IMR-90 (cell line): Measurements from ENCODE around the gene ASB13. TPM values are rescaled to one million over a fixed set of nuclear protein-coding genes. Genes with fewer than 3 reads are reported as not detected.

Source experiments
- ATAC-seq: fragments of 200-7000 bp; cut with Tn5 transposase; 2 replicates; pipeline ENCODE4 v1.9.1; 2020; ENCODE audit warnings: low read depth, mild to moderate bottlenecking, moderate library complexity
- BruUV-seq: library from RNA; stranded (reverse); fragments of 400-500 nt; replicated peaks from 2 replicates; lab custom pipeline; 2021; lab: Mats Ljungman, UMichigan
- CTCF ChIA-PET: fragments of 300-600 bp; formaldehyde crosslinking; extraction: SDS; loops from one replicate; lab custom pipeline; 2021; ENCODE audit warnings: antibody characterized with exemption; lab: Yijun Ruan, JAX
- POLR2A ChIA-PET: fragments of 300-600 bp; sonication (Branson Sonifier 250); formaldehyde crosslinking; loops from one replicate; lab custom pipeline; 2022; ENCODE audit warnings: antibody characterized with exemption; ENCODE audit not compliant: unreplicated experiment; lab: Charles Lee
- DNase-seq: peaks from one replicate; pipeline ENCODE4 v3.0.0; 2013
- H2AFZ ChIP-seq: replicated peaks from 2 replicates; pipeline ENCODE3; 2013; ENCODE audit warnings: low read length, mild to moderate bottlenecking; ENCODE audit not compliant: poor library complexity
- H2AK5ac ChIP-seq: 2 replicates; pipeline ENCODE4 v1.6.1; 2013; ENCODE audit warnings: low read depth, low read length, inconsistent platforms
- H2AK9ac ChIP-seq: replicated peaks from 2 replicates; pipeline ENCODE3; 2013; ENCODE audit warnings: mild to moderate bottlenecking, low read depth, low read length, moderate library complexity; ENCODE audit not compliant: poor library complexity
- H2BK120ac ChIP-seq: 2 replicates; pipeline ENCODE4 v1.6.1; 2013; ENCODE audit warnings: low read depth, low read length, inconsistent platforms
- H2BK15ac ChIP-seq: 3 replicates; pipeline ENCODE4 v1.6.1; 2013; ENCODE audit warnings: low read depth, low read length, inconsistent platforms
- H2BK20ac ChIP-seq: 2 replicates; pipeline ENCODE4 v1.6.1; 2013; ENCODE audit warnings: low read depth, mild to moderate bottlenecking, inconsistent platforms, low read length, moderate library complexity
- H2BK5ac ChIP-seq: 2 replicates; pipeline ENCODE4 v1.6.1; 2013; ENCODE audit warnings: mild to moderate bottlenecking, low read depth, low read length, inconsistent platforms; ENCODE audit not compliant: poor library complexity, severe bottlenecking
- H3K14ac ChIP-seq: replicated peaks from 2 replicates; pipeline ENCODE4 v1.6.1; 2013; ENCODE audit warnings: low read depth, low read length, inconsistent platforms
- H3K18ac ChIP-seq: 2 replicates; pipeline ENCODE4 v1.6.1; 2013; ENCODE audit warnings: low read depth, low read length, control low read depth
- H3K23ac ChIP-seq: 2 replicates; pipeline ENCODE4 v1.6.1; 2013; ENCODE audit warnings: low read depth, low read length, inconsistent platforms
- H3K27ac ChIP-seq: 2 replicates; pipeline ENCODE4 v1.5.1; 2013; ENCODE audit warnings: mild to moderate bottlenecking, control low read depth, low read length; ENCODE audit not compliant: insufficient read depth
- H3K27me3 ChIP-seq: 2 replicates; pipeline ENCODE4 v1.6.1; 2013; ENCODE audit warnings: low read length; ENCODE audit not compliant: control insufficient read depth, insufficient read depth
- H3K36me3 ChIP-seq: 2 replicates; pipeline ENCODE4 v1.6.1; 2013; ENCODE audit warnings: low read length, mixed read lengths; ENCODE audit not compliant: control insufficient read depth, insufficient read depth
- H3K4ac ChIP-seq: 2 replicates; pipeline ENCODE4 v1.6.1; 2013; ENCODE audit warnings: low read depth, low read length, inconsistent platforms
- H3K4me1 ChIP-seq: 2 replicates; pipeline ENCODE4 v1.6.1; 2013; ENCODE audit warnings: low read length, mixed read lengths; ENCODE audit not compliant: control insufficient read depth, insufficient read depth
- H3K4me2 ChIP-seq: 2 replicates; pipeline ENCODE4 v1.6.1; 2013; ENCODE audit warnings: low read depth, mild to moderate bottlenecking, control low read depth, low read length, moderate library complexity
- H3K4me3 ChIP-seq: 2 replicates; pipeline ENCODE4 v1.5.1; 2013; ENCODE audit warnings: low read depth, mild to moderate bottlenecking, control low read depth, low read length, moderate library complexity; ENCODE audit not compliant: insufficient read depth
- H3K56ac ChIP-seq: 2 replicates; pipeline ENCODE4 v1.6.1; 2013; ENCODE audit warnings: low read length, inconsistent platforms; ENCODE audit not compliant: insufficient read depth; ENCODE audit errors: extremely low read depth
- H3K79me1 ChIP-seq, 2 experiments: 2 replicates each; pipeline ENCODE4 v1.6.1; 2013; ENCODE audit warnings: low read length in 2 of 2, inconsistent platforms in 1 of 2, low read depth in 1 of 2
- H3K9ac ChIP-seq: 2 replicates; pipeline ENCODE4 v1.6.1; 2013; ENCODE audit warnings: low read depth, low read length, control low read depth
- H3K9me1 ChIP-seq: 2 replicates; pipeline ENCODE4 v1.6.1; 2013; ENCODE audit warnings: low read length, inconsistent platforms; ENCODE audit not compliant: insufficient read depth
- H3K9me3 ChIP-seq: 2 replicates; pipeline ENCODE4 v1.6.1; 2013; ENCODE audit warnings: low read length; ENCODE audit not compliant: control insufficient read depth, insufficient read depth
- H4K20me1 ChIP-seq: 2 replicates; pipeline ENCODE4 v1.6.1; 2013; ENCODE audit warnings: low read length, inconsistent platforms; ENCODE audit not compliant: insufficient read depth
- H4K5ac ChIP-seq: 2 replicates; pipeline ENCODE4 v1.6.1; 2013; ENCODE audit warnings: mild to moderate bottlenecking, low read depth, low read length, control low read depth
- H4K8ac ChIP-seq, 2 experiments: 2 replicates each; pipeline ENCODE4 v1.6.1; 2013; ENCODE audit warnings: low read depth in 2 of 2, low read length in 2 of 2, control low read depth in 1 of 2, inconsistent platforms in 1 of 2
- H4K91ac ChIP-seq: 2 replicates; pipeline ENCODE4 v1.6.1; 2013; ENCODE audit warnings: low read depth, low read length, inconsistent platforms; ENCODE audit not compliant: insufficient read depth
- BHLHE40 ChIP-seq: fragments of 150-350 bp; IDR thresholded peaks from 2 replicates; pipeline ENCODE4 v1.6.1; 2016; ENCODE audit warnings: mild to moderate bottlenecking, low read depth, low read length
- MAZ ChIP-seq: IDR thresholded peaks from 2 replicates; pipeline ENCODE4 v1.6.1; 2012; ENCODE audit warnings: low read depth, mild to moderate bottlenecking, low read length, improper control_type of control experiment, moderate library complexity, borderline replicate concordance
- MXI1 ChIP-seq: IDR thresholded peaks from 2 replicates; pipeline ENCODE4 v1.6.1; 2012; ENCODE audit warnings: low read depth, mild to moderate bottlenecking, low read length, moderate library complexity, borderline replicate concordance
- RAD21 ChIP-seq: IDR thresholded peaks from 2 replicates; pipeline ENCODE4 v1.6.1; 2012; ENCODE audit warnings: low read length, improper control_type of control experiment
- RFX5 ChIP-seq: IDR thresholded peaks from 2 replicates; pipeline ENCODE4 v1.8.0; 2012; ENCODE audit warnings: low read depth, mild to moderate bottlenecking, low read length, moderate library complexity
- SMC3 ChIP-seq: fragments of 150-350 bp; IDR thresholded peaks from 2 replicates; pipeline ENCODE4 v1.6.1; 2016; ENCODE audit warnings: low read depth, mild to moderate bottlenecking, antibody characterized with exemption, low read length, moderate library complexity
- WGBS, 2 experiments: methylation state at CpG; one replicate each; pipeline versions ENCODE4 v1.1.5 to v1.1.7; 2013; ENCODE audit warnings: missing lambda C conversion rate in 2 of 2; ENCODE audit not compliant: insufficient read length in 1 of 2; ENCODE audit errors: extremely low coverage in 2 of 2; 5-methylcytosine and 5-hydroxymethylcytosine counted together
- dilution Hi-C: fragments of 300-500 bp; cut with HindIII; formaldehyde crosslinking; loops from one replicate; pipeline ENCODE4 v1.14.3; 2018; ENCODE audit warnings: low sequenced_read_pairs; ENCODE audit not compliant: unreplicated experiment
- in situ Hi-C: fragments of 300-500 bp; cut with MboI; formaldehyde crosslinking; loops from 3 replicates; pipeline ENCODE4 v1.14.3; 2019; ENCODE audit warnings: low sequenced_read_pairs, inconsistent platforms, mixed read lengths
- intact Hi-C: fragments of 100-400 bp; cut with micrococcal nuclease; formaldehyde crosslinking; loops from 2 replicates; pipeline ENCODE4 v1.10.0; 2022
- polyA plus RNA-seq, 3 experiments: library from polyadenylated mRNA; depleted of rRNA; stranded (reverse); fragments of >200 nt; gene quantifications; 2 replicates each; pipeline ENCODE4 v1.2.3, GENCODE V29; 2012; ENCODE audit warnings: low replicate concordance in 1 of 3
- total RNA-seq: library from RNA; depleted of rRNA; stranded (reverse); fragments of >200 nt; gene quantifications from 2 replicates; pipeline ENCODE4 v1.2.3, GENCODE V29; 2012
- TF ChIP-seq, protein P1 (sequence below): fragments of 150-350 bp; IDR thresholded peaks from 2 replicates; pipeline ENCODE4 v1.6.1; 2016; ENCODE audit warnings: low read depth, mild to moderate bottlenecking, low read length, moderate library complexity, borderline replicate concordance

The ASB13 gene
- total and polyA plus RNA-seq, 2 of the 4 experiments (the other 2 are of a cell fraction), result 4.6 to 6.3 TPM

DNA sequence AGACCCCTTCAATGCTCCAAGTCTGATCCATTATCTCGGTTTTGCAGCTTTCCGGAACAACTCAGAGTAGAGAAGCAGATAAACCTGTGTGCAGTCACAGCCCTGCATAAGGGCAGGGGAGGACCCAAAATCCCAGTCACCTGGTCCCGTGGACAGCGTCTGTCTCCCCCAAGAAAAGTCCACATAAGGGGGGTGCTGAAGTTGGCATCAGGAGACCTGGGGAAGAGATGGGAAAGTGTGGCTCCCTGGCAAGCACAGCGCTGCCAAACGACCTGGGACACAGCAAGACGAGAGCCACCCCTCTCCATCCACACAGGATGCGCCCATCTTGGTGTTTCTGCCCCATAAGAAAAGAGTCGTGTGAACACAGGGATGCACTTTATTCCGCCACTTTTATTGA, 27.9 kb downstream of the ASB13 start:
- Histone ChIP-seq H3K56ac (no peak overlapping the region), H3K9ac (no peak overlapping the region), H3K23ac (no peak overlapping the region), H2AFZ (no peak overlapping the region), H3K9me1 (no peaks in the 10 kb centered on the region), H2AK5ac (no peak overlapping the region), H2BK5ac (no peak overlapping the region), H4K8ac (no peak overlapping the region), H4K20me1 (no peaks in the 10 kb centered on the region), H3K36me3 (peaks cover 23% of the 10 kb centered on the region), H3K18ac (no peak overlapping the region), H3K79me1 (no peaks in the 10 kb centered on the region), H4K91ac (no peak overlapping the region), H2AK9ac (no peak overlapping the region), H3K4me1 (no peaks in the 10 kb centered on the region), H2BK15ac (no peak overlapping the region), H3K4me2 (no peak overlapping the region), H4K5ac (no peak overlapping the region), H2BK20ac (no peak overlapping the region), H3K27ac (no peak overlapping the region), H2BK120ac (no peak overlapping the region), H3K27me3 (no peaks in the 10 kb centered on the region; the same call in 1 of the 2 replicates), H3K4ac (no peak overlapping the region), H3K14ac (no peak overlapping the region), H3K4me3 (no peak overlapping the region), H3K9me3 (no peaks in the 10 kb centered on the region)
- ATAC-seq (no peak), DNase-seq (no peak)
- BruUV-seq, result no TSS peak
- ChIA-PET POLR2A (no interaction called here), CTCF (no interaction called here)
- TF ChIP-seq MXI1, result no peak
- no peak for TF ChIP-seq RAD21
- TF ChIP-seq, protein P1, sequence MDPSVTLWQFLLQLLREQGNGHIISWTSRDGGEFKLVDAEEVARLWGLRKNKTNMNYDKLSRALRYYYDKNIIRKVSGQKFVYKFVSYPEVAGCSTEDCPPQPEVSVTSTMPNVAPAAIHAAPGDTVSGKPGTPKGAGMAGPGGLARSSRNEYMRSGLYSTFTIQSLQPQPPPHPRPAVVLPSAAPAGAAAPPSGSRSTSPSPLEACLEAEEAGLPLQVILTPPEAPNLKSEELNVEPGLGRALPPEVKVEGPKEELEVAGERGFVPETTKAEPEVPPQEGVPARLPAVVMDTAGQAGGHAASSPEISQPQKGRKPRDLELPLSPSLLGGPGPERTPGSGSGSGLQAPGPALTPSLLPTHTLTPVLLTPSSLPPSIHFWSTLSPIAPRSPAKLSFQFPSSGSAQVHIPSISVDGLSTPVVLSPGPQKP, result no peak
- TF ChIP-seq BHLHE40, result no peak
- TF ChIP-seq RFX5, result no peak
- no peak for TF ChIP-seq MAZ
- TF ChIP-seq SMC3, result no peak
- dilution Hi-C loops, result no loop called here
- intact Hi-C loops, result no loop called here
- in situ Hi-C loops, result no loop called here
- 83% methylated on average over 2 of the region's 10 CpGs; no CpG with 5 or more reads in 1 of the 2 experiments for WGBS, 2 experiments
